ENCODE results near the gene SPATA32. TPM values are rescaled to one million over a fixed set of nuclear protein-coding genes. Genes with fewer than 3 reads are reported as not detected.
"Not testable (repeated sequence)": the region's sequence is repeated elsewhere in the genome, so short reads cannot be mapped to it uniquely, and the experiment has no call there.

The SPATA32 gene
- total RNA-seq, 2 experiments from 2014 or later = 0.23 to 0.49 TPM

GRCh38 chr17:45262516-45263476 lies 902 bp upstream of the SPATA32 start:
- peak overlapping the region; percentile 83 for H3K27ac Mint-ChIP-seq
- peaks cover 23% of the 10 kb centered on the region for H3K4me1 Mint-ChIP-seq
- DNase-seq (no peak), ATAC-seq (no peak)
- H3K27me3 Mint-ChIP-seq = no peaks in the 10 kb centered on the region
- peaks cover 16% of the 10 kb centered on the region for H3K36me3 Mint-ChIP-seq
- H3K4me3 Mint-ChIP-seq = peak overlapping the region; percentile 74
- H3K9me3 Mint-ChIP-seq (ENCODE audit: low read depth) = no peaks in the 10 kb centered on the region
- CTCF ChIA-PET = interaction anchor here (0.7 to 2.1 kb wide), 7 partner anchors 9 to 128 kb away, joined by 3 to 18 read pairs (median 3); partner anchors contain the start of gene ACBD4

- DNase-seq (no peak), ATAC-seq (no peak)
- Mint-ChIP-seq H3K27me3 (no peaks in the 10 kb centered on the region), H3K4me1 (peaks cover 34% of the 10 kb centered on the region), H3K27ac (no peak overlapping the region), H3K4me3 (peak overlapping the region; percentile 6), H3K9me3 (ENCODE audit: low read depth) (no peaks in the 10 kb centered on the region), H3K36me3 (peaks cover 4% of the 10 kb centered on the region)
- CTCF ChIA-PET = interaction anchor here (0.9 to 2.8 kb wide), 7 partner anchors 12 to 125 kb away, joined by 3 to 8 read pairs (median 5); partner anchors contain the start of genes ACBD4 and MAP3K14
Observed at GRCh38 chr17:45260204-45260783, 1.6 kb downstream of the SPATA32 start.

GRCh38 chr17:45258981-45259380 lies 2.9 kb downstream of the SPATA32 start:
- DNase-seq (no peak), ATAC-seq (no peak)
- Mint-ChIP-seq H3K27me3 (no peaks in the 10 kb centered on the region), H3K4me1 (peaks cover 37% of the 10 kb centered on the region), H3K9me3 (ENCODE audit: low read depth) (no peaks in the 10 kb centered on the region), H3K4me3 (no peak overlapping the region), H3K36me3 (no peaks in the 10 kb centered on the region), H3K27ac (no peak overlapping the region)
- CTCF ChIA-PET = interaction anchor here (1.1 to 2.8 kb wide), 7 partner anchors 11 to 126 kb away, joined by 3 to 8 read pairs (median 5); partner anchors contain the start of genes ACBD4 and FMNL1

DNA sequence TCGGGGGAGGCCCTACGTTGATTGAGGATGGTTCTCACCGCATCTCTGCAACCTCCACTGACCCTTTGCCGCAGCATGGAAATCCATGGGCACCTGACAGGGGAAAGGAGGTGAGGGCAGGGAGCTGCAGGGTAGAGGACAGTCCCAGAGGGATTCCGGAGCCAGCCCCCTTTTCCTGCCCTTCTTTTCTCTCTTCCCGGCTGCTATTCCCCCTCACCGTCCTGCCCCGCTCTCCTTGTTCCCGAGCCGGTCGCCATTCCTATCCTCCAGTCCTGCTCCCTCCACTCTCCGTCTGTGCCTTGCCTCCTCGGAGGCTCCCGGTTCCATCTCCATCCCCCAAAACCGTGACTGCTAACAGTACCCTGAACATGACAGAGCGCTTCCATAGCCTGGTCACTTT lies 4.8 kb downstream of the SPATA32 start:
- no peaks in the 10 kb centered on the region for H3K27me3 Mint-ChIP-seq
- ATAC-seq (no peak), DNase-seq (no peak)
- H3K36me3 Mint-ChIP-seq = peaks cover 2% of the 10 kb centered on the region
- no peaks in the 10 kb centered on the region for H3K9me3 Mint-ChIP-seq (ENCODE audit: low read depth)
- H3K27ac Mint-ChIP-seq = no peak overlapping the region
- no peak overlapping the region for H3K4me3 Mint-ChIP-seq
- H3K4me1 Mint-ChIP-seq = peaks cover 32% of the 10 kb centered on the region
- CTCF ChIA-PET = interaction anchor here (1.0 to 3.0 kb wide), 5 partner anchors 13 to 128 kb away, joined by 5 to 14 read pairs (median 7); no protein-coding TSS in a partner anchor

- H3K27me3 Mint-ChIP-seq = no peaks in the 10 kb centered on the region
- CTCF ChIA-PET = interaction anchor here (1.0 to 3.0 kb wide), 8 partner anchors 9 to 129 kb away, joined by 4 to 14 read pairs (median 8); partner anchors contain the start of gene ACBD4
- peak; percentile 32 for ATAC-seq
- peaks cover 32% of the 10 kb centered on the region for H3K4me1 Mint-ChIP-seq
- H3K27ac Mint-ChIP-seq = peak overlapping the region; percentile 15
- H3K9me3 Mint-ChIP-seq (ENCODE audit: low read depth) = no peaks in the 10 kb centered on the region
- DNase-seq = no peak
- H3K36me3 Mint-ChIP-seq = peaks cover 2% of the 10 kb centered on the region
- no peak overlapping the region for H3K4me3 Mint-ChIP-seq
Observed at GRCh38 chr17:45256114-45256966, 5.6 kb downstream of the SPATA32 start.

DNA sequence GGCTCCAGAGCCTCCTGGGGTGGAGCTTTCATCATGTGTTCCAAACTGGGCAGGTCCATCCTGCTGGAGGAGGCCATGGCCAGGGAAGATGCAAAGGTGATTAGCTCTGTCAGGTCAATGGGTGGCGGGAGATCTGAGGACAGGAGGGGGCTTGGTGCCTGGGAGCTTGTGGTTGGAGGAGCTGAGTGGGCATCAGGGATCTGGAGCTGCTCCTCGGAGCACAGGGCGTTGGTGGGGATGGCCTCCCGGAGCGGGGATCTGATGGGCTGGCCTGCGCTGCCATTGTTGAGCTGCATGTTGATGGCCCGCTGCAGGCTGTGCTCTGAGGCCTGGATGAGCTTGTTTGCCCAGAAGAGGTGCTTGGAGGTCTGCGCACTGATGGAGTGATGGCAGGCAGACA lies 6.5 kb downstream of the SPATA32 start:
- Mint-ChIP-seq H3K9me3 (ENCODE audit: low read depth) (no peaks in the 10 kb centered on the region), H3K36me3 (peaks cover 6% of the 10 kb centered on the region), H3K4me1 (peaks cover 32% of the 10 kb centered on the region), H3K27me3 (no peaks in the 10 kb centered on the region), H3K4me3 (no peak overlapping the region), H3K27ac (no peak overlapping the region)
- DNase-seq (no peak), ATAC-seq (no peak)
- CTCF ChIA-PET = interaction anchor here (0.7 to 3.0 kb wide), 8 partner anchors 16 to 130 kb away, joined by 3 to 14 read pairs (median 6); partner anchors contain the start of gene ACBD4

DNA sequence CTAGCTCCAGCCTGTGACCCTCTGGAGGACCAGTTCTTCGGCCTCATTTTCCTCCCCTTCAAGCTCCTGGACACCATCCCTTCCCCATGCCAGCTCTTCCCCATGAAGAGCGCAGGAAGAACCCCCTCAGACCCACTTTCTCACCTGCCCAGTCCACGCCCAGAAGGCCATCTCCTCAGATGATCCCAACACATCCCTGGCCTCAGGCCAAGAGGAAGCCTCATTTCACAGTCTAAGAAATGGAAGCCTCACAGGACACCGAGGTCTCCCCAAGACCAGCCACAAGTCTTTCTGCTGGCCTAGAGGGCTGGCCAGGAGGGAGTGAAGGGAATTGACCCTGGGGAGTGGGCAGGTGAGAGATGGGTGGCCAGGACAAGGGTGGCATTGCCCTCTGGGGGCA lies 8.0 kb downstream of the SPATA32 start:
- DNase-seq (no peak), ATAC-seq (no peak)
- Mint-ChIP-seq H3K27me3 (no peaks in the 10 kb centered on the region), H3K27ac (no peak overlapping the region), H3K4me1 (peaks cover 43% of the 10 kb centered on the region), H3K9me3 (ENCODE audit: low read depth) (no peaks in the 10 kb centered on the region), H3K36me3 (peaks cover 15% of the 10 kb centered on the region), H3K4me3 (no peak overlapping the region)
- CTCF ChIA-PET = interaction anchor here (1.0 to 1.4 kb wide), 4 partner anchors 18 to 119 kb away, joined by 3 to 6 read pairs (median 4); partner anchors contain the start of gene ACBD4

DNA sequence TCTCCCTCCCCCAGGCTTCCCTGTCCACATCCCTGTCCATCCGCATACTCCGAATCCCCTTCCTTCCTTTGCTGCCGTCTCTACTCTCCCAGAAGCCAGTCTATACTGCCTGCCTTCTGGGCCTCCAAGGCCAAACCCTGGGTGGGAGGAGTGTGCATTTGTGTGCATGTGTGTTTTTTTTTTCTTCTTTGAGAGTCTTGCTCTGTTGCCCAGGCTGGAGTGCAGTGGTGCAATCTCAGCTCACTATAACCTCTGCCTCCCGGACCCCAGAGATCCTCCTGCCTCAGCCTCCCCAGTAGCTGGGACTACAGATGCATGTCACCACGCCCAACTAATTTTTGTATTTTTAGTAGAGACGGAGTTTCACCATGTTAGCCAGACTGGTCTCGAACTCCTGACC lies 8.7 kb downstream of the SPATA32 start:
- H3K4me3 Mint-ChIP-seq; H3K27ac Mint-ChIP-seq; H3K27me3 Mint-ChIP-seq; ATAC-seq; DNase-seq; H3K9me3 Mint-ChIP-seq (ENCODE audit: low read depth): not testable (repeated sequence)
- H3K4me1 Mint-ChIP-seq = peaks cover 49% of the 10 kb centered on the region
- CTCF ChIA-PET = interaction anchor here (1.3 to 1.4 kb wide), 3 partner anchors 18 to 34 kb away, joined by 3 to 4 read pairs (median 3); no protein-coding TSS in a partner anchor
- peaks cover 17% of the 10 kb centered on the region for H3K36me3 Mint-ChIP-seq

GRCh38 chr17:45251931-45252330 lies 10.0 kb downstream of the SPATA32 start:
- peaks cover 53% of the 10 kb centered on the region for H3K4me1 Mint-ChIP-seq
- no peaks in the 10 kb centered on the region for H3K9me3 Mint-ChIP-seq (ENCODE audit: low read depth)
- CTCF ChIA-PET = interaction anchor here (0.7 to 2.2 kb wide), 4 partner anchors 17 to 63 kb away, joined by 3 to 7 read pairs (median 4); no protein-coding TSS in a partner anchor

DNA sequence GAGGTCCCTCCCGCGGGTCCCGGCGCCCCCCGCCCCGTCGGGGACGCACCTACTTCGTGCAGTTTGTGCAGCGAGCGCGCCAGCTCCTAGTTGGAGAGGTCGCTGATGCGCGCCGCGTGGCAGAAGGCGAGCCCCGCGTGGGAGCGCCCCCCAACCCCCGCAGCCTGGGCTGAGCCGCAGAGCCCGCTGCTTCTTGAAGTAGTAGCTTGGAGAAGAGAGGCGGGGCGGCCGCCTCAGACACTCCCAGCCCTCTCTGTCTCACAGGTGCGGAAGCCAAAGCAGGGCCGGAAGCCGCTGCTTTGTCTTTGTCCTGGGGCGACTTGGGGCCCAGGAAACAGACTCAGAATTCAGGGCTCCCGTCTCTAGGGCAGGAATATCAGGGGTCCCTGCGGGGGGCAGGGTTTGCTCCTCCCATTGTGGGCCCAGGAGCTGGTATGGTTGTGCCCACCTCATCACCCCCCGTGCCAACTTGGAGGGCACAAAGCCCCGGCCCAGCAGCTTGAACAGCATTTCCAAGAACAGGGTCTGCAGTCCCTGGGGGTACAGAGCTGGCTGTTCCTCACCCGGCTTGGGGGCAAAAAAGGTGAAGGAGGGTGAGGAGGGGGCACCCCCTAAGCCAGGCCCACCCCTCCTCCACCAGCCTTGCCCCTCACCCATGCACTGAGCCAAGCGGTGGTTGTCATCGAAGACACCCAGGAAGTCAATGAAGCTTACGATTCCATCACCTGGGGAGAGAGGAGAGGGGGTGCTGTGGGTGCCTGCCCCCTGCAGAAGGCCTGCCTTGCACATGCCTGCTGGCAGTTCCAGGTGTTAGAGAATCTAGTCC lies 13.5 kb downstream of the SPATA32 start:
- H3K27me3 Mint-ChIP-seq = no peaks in the 10 kb centered on the region
- peak overlapping the region; percentile 82 for H3K4me3 Mint-ChIP-seq
- DNase-seq = peak; percentile 92
- peak overlapping the region; percentile 96 for H3K27ac Mint-ChIP-seq
- peak; percentile 77 for ATAC-seq
- CTCF ChIA-PET = interaction anchor here (0.7 to 4.9 kb wide), 19 partner anchors 8 to 136 kb away, joined by 3 to 42 read pairs (median 10); partner anchors contain the start of genes ACBD4, FMNL1, HEXIM1 and HEXIM2
- peaks cover 36% of the 10 kb centered on the region for H3K36me3 Mint-ChIP-seq
- H3K9me3 Mint-ChIP-seq (ENCODE audit: low read depth) = no peaks in the 10 kb centered on the region
- H3K4me1 Mint-ChIP-seq = peaks cover 66% of the 10 kb centered on the region

More at GRCh38 chr17:45251931-45252330, 10.0 kb downstream of the SPATA32 start:
- ATAC-seq = no peak
- no peak for DNase-seq
- Mint-ChIP-seq H3K36me3 (peaks cover 18% of the 10 kb centered on the region), H3K4me3 (no peak overlapping the region), H3K27me3 (no peaks in the 10 kb centered on the region), H3K27ac (no peak overlapping the region)

DNA sequence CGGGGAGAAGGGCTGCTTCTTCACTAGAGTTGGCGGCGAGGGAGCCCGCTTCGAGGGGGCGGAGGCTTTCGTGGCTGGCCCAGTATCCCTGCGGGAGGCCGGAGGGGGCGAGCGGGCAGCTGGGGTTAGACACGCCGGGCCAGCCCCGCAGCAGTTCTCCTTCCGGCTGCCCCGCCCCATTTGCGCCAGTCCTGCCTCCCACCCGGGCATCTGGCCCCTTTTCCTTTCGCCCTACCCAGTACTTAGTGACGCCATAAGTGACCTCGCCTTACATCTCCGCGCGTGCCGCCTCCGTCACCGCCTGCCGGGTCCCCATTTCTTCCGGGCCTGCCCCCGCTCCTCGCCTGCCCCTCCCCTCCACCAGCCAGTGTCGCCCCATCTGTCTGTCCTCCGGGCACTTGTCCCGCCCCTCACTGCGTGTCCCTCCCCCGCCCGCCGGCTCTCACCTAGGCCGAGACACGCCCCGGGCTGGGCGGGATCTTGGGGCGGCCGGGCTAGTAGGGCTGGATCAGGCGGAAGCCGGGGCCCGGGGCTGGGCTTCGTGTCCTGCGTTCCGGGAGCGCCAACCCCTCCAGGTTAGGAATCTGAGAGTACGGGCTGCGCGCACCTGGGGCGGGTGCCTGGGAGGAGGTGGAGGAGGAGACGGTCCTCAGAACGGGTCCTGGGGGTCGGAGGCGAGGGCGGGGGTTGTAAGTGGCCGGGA lies 14.3 kb downstream of the SPATA32 start:
- Mint-ChIP-seq H3K36me3 (peaks cover 39% of the 10 kb centered on the region), H3K27me3 (no peaks in the 10 kb centered on the region), H3K4me3 (peak overlapping the region; percentile 82), H3K27ac (peak overlapping the region; percentile 96), H3K9me3 (ENCODE audit: low read depth) (no peaks in the 10 kb centered on the region), H3K4me1 (peaks cover 60% of the 10 kb centered on the region)
- CTCF ChIA-PET = interaction anchor here (0.6 to 4.9 kb wide), 24 partner anchors 9 to 137 kb away, joined by 3 to 42 read pairs (median 8); partner anchors contain the start of genes ACBD4, FMNL1, HEXIM1 and HEXIM2
- ATAC-seq = peak; percentile 91
- DNase-seq = peak; percentile 100
